GM21447 (cell line): ENCODE measurements around the gene INSL3.
"Not testable (repeated sequence)": the region's sequence is repeated elsewhere in the genome, so short reads cannot be mapped to it uniquely, and the experiment has no call there.

ENCODE experiments used
- ATAC-seq: cut with Tn5 transposase; IDR thresholded peaks from one replicate; pipeline ENCODE4 v1.9.1; 2021; ENCODE audit not compliant: unreplicated experiment

The INSL3 gene

GRCh38 chr19:17817668-17818363 lies 3.5 kb downstream of the INSL3 start:
- no peak for ATAC-seq

- ATAC-seq = no peak
Measured at GRCh38 chr19:17812099-17812498, 9.2 kb downstream of the INSL3 start.

GRCh38 chr19:17811681-17812080 lies 9.6 kb downstream of the INSL3 start:
- no peak for ATAC-seq

GRCh38 chr19:17811103-17811502 lies 10.2 kb downstream of the INSL3 start:
- no peak for ATAC-seq

- ATAC-seq = no peak
Measured at GRCh38 chr19:17807731-17808316, 13.5 kb downstream of the INSL3 start.

GRCh38 chr19:17806945-17807344 lies 14.4 kb downstream of the INSL3 start:
- no peak for ATAC-seq

- ATAC-seq = no peak
Measured at GRCh38 chr19:17805427-17805826, 15.9 kb downstream of the INSL3 start.

- ATAC-seq = no peak
Measured at GRCh38 chr19:17803264-17803896, 17.9 kb downstream of the INSL3 start.

GRCh38 chr19:17802137-17802858 lies 19.0 kb downstream of the INSL3 start:
- ATAC-seq = no peak

- not testable (repeated sequence) for ATAC-seq
Measured at GRCh38 chr19:17798599-17798998, 22.7 kb downstream of the INSL3 start.

GRCh38 chr19:17797424-17798201 lies 23.7 kb downstream of the INSL3 start:
- no peak for ATAC-seq

- no peak for ATAC-seq
Measured at GRCh38 chr19:17796838-17797423, 24.4 kb downstream of the INSL3 start.

- no peak for ATAC-seq
Measured at GRCh38 chr19:17796013-17796837, 25.1 kb downstream of the INSL3 start.

GRCh38 chr19:17795495-17795856 lies 25.8 kb downstream of the INSL3 start:
- ATAC-seq = no peak

GRCh38 chr19:17794731-17795494 lies 26.4 kb downstream of the INSL3 start, which contains the start of gene B3GNT3:
Gene B3GNT3, plus strand, starts transcription at chr19:17795138. Its CDS starts 12,670 bp downstream, at chr19:17807808.
- no peak for ATAC-seq

- ATAC-seq = no peak
Measured at GRCh38 chr19:17794412-17794730, 26.9 kb downstream of the INSL3 start.

- no peak for ATAC-seq
Measured at GRCh38 chr19:17790059-17790780, 31.1 kb downstream of the INSL3 start.

- no peak for ATAC-seq
Measured at GRCh38 chr19:17788632-17789031, 32.7 kb downstream of the INSL3 start.
